Large intestine (tissue), 3 donors: Measurements from ENCODE around the gene PROSER1. TPM values are rescaled to one million over a fixed set of nuclear protein-coding genes. Genes with fewer than 3 reads are reported as not detected.

Source experiments
- DNase-seq, 2 donors: peaks; one replicate each; pipeline versions ENCODE4 v3.0.0 to v3.0.0-alpha.2; 2013
- H3K27ac ChIP-seq: one replicate; pipeline ENCODE4 v1.5.1; 2013; ENCODE audit warnings: low read length
- H3K27me3 ChIP-seq: 2 replicates; pipeline ENCODE4 v1.6.1; 2013; ENCODE audit warnings: low read length; ENCODE audit not compliant: control insufficient read depth, insufficient read depth
- H3K36me3 ChIP-seq: 2 replicates; pipeline ENCODE4 v1.6.1; 2013; ENCODE audit warnings: low read length; ENCODE audit not compliant: control insufficient read depth, insufficient read depth
- H3K4me1 ChIP-seq: one replicate; pipeline ENCODE4 v1.6.1; 2013; ENCODE audit warnings: low read length; ENCODE audit not compliant: control insufficient read depth, insufficient read depth
- H3K4me3 ChIP-seq: one replicate; pipeline ENCODE4 v1.5.1; 2013; ENCODE audit warnings: low read length
- H3K9me3 ChIP-seq: one replicate; pipeline ENCODE4 v1.6.1; 2013; ENCODE audit warnings: mild to moderate bottlenecking, low read depth, low read length, moderate library complexity; ENCODE audit not compliant: control insufficient read depth
- WGBS: methylation state at CpG from one replicate; pipeline ENCODE4 v1.1.5; 2013; ENCODE audit warnings: low lambda C conversion rate; ENCODE audit not compliant: insufficient coverage; 5-methylcytosine and 5-hydroxymethylcytosine counted together
- polyA plus RNA-seq: library from polyadenylated mRNA; unstranded; fragments of 120-200 nt; gene quantifications from one replicate; pipeline ENCODE4 v1.2.1, GENCODE V29; 2013

The PROSER1 gene
- polyA plus RNA-seq, 1 donor: 43.2 TPM

DNA sequence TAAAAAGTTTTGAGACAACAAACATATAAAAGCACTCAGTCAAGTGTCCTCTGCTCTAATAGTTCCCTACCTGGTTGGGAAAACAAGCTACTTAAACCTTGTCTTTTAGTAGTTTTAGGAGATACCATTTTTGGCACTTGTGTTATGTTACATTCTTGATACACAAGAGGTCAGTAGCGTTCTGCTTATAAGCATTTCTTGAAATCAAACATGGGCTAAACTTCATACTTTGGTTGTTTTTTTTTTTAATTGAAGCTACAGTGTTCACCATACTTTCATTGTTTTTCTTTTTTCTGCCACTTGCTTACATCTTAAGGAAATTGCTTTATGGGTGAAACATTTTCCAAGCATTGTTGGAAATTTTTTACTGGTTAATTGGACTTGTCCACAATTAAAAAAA is 13.3 kb upstream of the PROSER1 start:
- no peak overlapping the region for H3K4me3 ChIP-seq
- no peaks in the 10 kb centered on the region for H3K4me1 ChIP-seq
- H3K27me3 ChIP-seq: no peaks in the 10 kb centered on the region
- H3K9me3 ChIP-seq: no peaks in the 10 kb centered on the region
- peak in 1 of 2 donors; percentile 4 for DNase-seq
- H3K36me3 ChIP-seq: peaks cover 16% of the 10 kb centered on the region
- WGBS: no CpG with 5 or more reads among the region's 1 CpG
- H3K27ac ChIP-seq: no peak overlapping the region

DNA sequence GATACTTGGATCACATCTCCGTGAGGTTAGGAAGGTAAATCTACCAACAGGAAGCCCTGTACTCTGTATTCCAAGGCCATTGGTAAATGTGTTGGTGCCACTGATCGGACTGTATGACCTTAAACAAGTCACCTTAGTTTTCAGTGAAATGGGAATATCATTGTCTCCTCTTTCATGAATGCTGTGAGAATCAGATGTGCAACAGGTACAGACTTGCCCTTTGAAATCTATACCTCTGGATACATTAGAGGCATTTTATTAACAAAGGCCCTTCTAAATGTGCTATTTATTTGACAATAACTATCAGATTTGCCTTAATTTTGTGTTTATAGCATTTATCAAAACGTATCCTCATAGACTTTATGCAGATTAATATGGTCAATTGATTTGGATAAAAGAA is 11.4 kb upstream of the PROSER1 start:
- WGBS: no CpG with 5 or more reads among the region's 3 CpGs
- H3K9me3 ChIP-seq: no peaks in the 10 kb centered on the region
- no peaks in the 10 kb centered on the region for H3K4me1 ChIP-seq
- peaks cover 23% of the 10 kb centered on the region for H3K36me3 ChIP-seq
- DNase-seq: no peak
- no peak overlapping the region for H3K27ac ChIP-seq
- H3K27me3 ChIP-seq: no peaks in the 10 kb centered on the region
- H3K4me3 ChIP-seq: no peak overlapping the region

DNA sequence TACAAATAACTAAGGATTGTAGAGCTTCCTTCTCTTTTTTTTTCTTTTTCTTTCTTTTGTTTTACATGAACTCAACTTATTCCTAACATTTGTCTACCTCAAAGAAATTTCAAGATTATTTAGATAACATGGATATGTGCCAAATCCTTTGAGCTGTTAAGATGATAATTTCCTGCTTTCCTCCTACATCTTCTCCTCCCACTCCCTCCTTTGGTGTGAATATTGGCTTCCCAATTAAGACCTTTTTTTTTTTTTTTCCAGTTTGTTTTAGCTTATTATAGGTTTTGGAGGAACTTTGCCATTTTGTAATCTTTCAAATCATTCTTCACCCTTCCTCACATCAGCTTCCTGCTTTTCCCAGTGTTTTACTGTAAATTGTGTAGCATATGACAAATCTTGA is 10.9 kb upstream of the PROSER1 start:
- Histone ChIP-seq H3K4me1 (no peaks in the 10 kb centered on the region), H3K9me3 (no peaks in the 10 kb centered on the region), H3K27ac (no peak overlapping the region), H3K27me3 (no peaks in the 10 kb centered on the region), H3K36me3 (peaks cover 28% of the 10 kb centered on the region), H3K4me3 (no peak overlapping the region)
- DNase-seq: no peak

DNA sequence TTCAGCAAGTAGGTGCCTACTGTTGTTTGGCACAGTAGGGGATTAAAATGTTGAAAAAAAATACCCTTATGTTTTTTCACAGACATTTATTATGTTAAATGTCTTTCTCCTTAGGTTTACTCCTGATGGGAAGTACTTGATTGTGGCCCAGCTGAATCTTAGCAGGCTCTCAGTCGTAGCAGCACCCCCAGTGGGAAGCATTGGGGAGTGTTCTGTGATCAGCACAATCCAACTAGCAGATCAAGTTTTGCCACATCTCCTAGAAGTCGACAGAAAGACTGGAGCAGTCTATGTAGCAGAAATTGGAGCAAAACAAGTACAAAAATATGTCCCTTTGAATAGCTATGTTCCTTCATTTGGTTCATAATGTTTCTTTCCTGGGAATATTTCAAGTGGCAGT is 9.7 kb upstream of the PROSER1 start:
- Histone ChIP-seq H3K27ac (no peak overlapping the region), H3K4me1 (no peaks in the 10 kb centered on the region), H3K36me3 (peaks cover 25% of the 10 kb centered on the region), H3K9me3 (no peaks in the 10 kb centered on the region), H3K27me3 (no peaks in the 10 kb centered on the region), H3K4me3 (no peak overlapping the region)
- WGBS: 0% methylated on average over 1 of the region's 2 CpGs
- DNase-seq: no peak

DNA sequence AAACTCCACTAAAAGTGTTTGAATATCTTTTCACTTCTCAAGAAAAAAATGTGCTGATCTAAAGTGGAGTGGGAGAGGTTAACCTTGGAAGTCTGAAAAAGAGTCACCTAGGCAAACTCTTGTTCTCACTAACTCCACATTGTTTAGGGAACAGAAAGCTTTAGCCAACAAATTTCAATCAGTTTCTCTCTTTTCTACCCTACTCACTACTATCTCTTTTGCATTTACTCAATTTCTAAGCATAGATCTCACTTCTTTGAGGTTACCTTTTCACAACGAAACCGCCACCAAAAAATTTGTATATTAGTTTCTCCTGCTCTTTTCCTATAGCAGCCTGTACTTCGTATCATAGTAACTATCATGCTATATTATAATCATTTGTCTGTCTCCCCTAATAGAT is 6.6 kb upstream of the PROSER1 start:
- peaks cover 2% of the 10 kb centered on the region for H3K4me1 ChIP-seq
- no peak overlapping the region for H3K4me3 ChIP-seq
- peaks cover 25% of the 10 kb centered on the region for H3K36me3 ChIP-seq
- DNase-seq: no peak
- peaks cover 4% of the 10 kb centered on the region for H3K9me3 ChIP-seq
- no peak overlapping the region for H3K27ac ChIP-seq
- 100% methylated on average over 2 of the region's 3 CpGs for WGBS
- no peaks in the 10 kb centered on the region for H3K27me3 ChIP-seq

DNA sequence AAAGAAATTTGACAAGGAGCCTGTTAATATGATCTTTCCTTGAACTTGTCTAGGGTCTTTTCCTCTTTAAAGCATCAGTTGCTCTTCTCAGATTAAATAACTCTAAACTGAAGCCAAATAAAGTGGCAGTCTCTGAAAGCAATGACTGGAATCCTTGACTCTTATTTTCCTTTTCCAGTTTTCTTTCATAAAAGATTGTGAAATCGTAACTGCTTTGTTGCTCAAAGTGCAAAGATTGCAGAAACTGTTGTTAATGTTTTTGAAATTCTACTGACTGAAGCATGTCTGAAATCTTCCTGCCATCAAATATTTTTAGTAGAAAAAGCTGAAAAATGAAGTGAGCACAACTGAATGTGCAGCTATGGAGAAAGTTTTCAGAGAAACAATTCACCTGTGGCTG is 2.3 kb upstream of the PROSER1 start:
- H3K27ac ChIP-seq: peak overlapping the region; percentile 90
- H3K4me3 ChIP-seq: no peak overlapping the region
- peaks cover 2% of the 10 kb centered on the region for H3K4me1 ChIP-seq
- DNase-seq: peak; percentile 30 to 59
- peaks cover 4% of the 10 kb centered on the region for H3K9me3 ChIP-seq
- H3K36me3 ChIP-seq: peaks cover 13% of the 10 kb centered on the region
- H3K27me3 ChIP-seq: no peaks in the 10 kb centered on the region
- no CpG with 5 or more reads among the region's 1 CpG for WGBS

DNA sequence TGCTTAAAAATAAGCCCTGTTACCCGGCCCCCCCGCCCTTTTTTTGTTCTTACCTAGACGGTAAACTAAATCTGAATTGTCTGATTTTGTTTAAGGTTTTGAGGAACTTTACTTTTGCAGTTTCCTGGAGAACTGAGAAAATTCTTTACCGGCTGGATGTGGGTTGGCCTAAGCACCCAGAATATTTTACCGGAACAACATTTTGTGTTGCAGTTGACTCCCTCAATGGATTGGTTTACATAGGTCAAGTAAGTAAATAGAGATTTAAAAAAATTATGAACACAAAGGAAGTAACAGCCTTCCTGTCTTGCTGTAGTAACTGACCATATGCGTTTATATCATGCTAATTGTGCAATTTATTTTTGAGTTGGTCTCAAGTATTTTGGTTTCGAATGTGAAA is 1.2 kb upstream of the PROSER1 start:
- peak overlapping the region; percentile 93 for H3K4me3 ChIP-seq
- no peaks in the 10 kb centered on the region for H3K27me3 ChIP-seq
- peaks cover 5% of the 10 kb centered on the region for H3K4me1 ChIP-seq
- WGBS: 19% methylated on average over 5 of the region's 7 CpGs
- DNase-seq: no peak
- H3K27ac ChIP-seq: peak overlapping the region; percentile 90
- peaks cover 5% of the 10 kb centered on the region for H3K36me3 ChIP-seq
- H3K9me3 ChIP-seq: peaks cover 4% of the 10 kb centered on the region

DNA sequence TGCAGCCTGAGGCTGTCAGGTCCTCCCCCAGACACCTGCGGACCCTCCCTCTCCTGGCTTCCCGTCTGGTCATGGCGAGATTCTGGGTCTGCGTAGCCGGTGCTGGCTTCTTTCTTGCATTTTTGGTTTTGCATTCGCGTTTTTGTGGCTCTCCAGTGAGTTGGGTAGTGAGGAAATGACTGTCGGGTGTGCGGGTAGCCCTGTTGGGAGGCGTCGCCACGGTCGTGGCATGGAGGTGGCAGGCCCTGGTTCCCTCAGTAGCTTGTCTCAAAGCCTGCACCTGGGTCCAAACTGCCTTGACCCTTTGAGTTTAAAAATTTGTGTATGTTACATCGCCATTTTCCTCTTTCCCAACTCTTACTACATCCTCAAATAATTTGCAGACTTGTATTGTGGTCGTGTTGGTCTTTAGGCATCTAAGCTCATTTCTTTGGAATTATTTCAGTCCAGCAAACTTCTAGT is 711 bp upstream of the PROSER1 start:
- peaks cover 5% of the 10 kb centered on the region for H3K4me1 ChIP-seq
- DNase-seq: peak; percentile 32 to 66
- peaks cover 2% of the 10 kb centered on the region for H3K36me3 ChIP-seq
- peak overlapping the region; percentile 90 for H3K27ac ChIP-seq
- no peaks in the 10 kb centered on the region for H3K27me3 ChIP-seq
- peaks cover 4% of the 10 kb centered on the region for H3K9me3 ChIP-seq
- 0% methylated on average over 1 of the region's 15 CpGs for WGBS
- H3K4me3 ChIP-seq: peak overlapping the region; percentile 93

DNA sequence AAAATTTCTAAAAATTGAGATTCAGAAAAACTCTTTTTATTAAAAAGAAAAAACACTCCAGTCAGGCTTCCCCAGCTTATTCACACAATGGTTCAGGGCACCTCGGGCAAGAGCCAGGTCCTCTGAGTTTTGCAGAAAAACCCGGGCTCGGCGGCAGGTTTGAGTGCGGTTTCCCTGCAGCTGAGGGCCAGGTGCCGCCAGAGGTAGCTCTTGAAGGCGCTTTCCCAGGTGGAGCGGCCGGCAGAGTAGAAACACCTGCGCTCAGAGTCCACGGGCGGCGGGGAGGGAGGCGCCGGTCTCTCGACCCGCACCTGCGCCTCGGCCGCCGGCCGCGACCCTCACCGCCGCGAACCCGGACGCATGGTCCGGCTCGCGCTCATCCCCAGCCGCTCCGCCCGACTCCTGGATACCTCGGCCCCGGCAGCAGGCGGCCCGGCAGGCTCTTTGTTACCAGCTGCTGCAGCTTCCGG is 444 bp downstream of the PROSER1 start:
- peak overlapping the region; percentile 93 for H3K4me3 ChIP-seq
- no peaks in the 10 kb centered on the region for H3K27me3 ChIP-seq
- H3K36me3 ChIP-seq: peaks cover 2% of the 10 kb centered on the region
- DNase-seq: no peak
- H3K9me3 ChIP-seq: peaks cover 4% of the 10 kb centered on the region
- peak overlapping the region; percentile 90 for H3K27ac ChIP-seq
- peaks cover 5% of the 10 kb centered on the region for H3K4me1 ChIP-seq
- WGBS: no CpG with 5 or more reads among the region's 39 CpGs

DNA sequence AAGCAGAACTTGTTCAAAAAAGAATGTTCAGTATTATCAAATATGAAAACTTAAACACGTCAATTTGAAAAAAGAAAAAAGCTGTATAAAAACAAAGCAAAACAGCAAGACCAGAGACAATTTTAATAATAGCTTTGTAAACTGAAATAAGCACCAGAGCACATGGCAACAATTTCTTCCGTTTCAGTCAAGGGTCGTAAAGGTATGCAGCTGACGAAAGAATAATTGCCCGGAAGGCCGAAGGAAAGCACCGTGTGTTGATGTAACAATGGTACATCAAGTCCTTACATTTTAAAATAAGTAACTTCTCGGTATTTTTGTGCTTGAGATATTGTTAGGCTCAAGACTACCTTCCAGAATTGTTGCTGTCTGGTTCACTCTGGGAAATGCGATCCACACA is 1.7 kb downstream of the PROSER1 start:
- Histone ChIP-seq H3K9me3 (peaks cover 4% of the 10 kb centered on the region), H3K36me3 (peaks cover 2% of the 10 kb centered on the region), H3K4me1 (peaks cover 5% of the 10 kb centered on the region), H3K27me3 (no peaks in the 10 kb centered on the region), H3K27ac (peak overlapping the region; percentile 90), H3K4me3 (peak overlapping the region; percentile 93)
- peak; percentile 40 to 69 for DNase-seq
- WGBS: 6% methylated on average over 2 of the region's 9 CpGs

DNA sequence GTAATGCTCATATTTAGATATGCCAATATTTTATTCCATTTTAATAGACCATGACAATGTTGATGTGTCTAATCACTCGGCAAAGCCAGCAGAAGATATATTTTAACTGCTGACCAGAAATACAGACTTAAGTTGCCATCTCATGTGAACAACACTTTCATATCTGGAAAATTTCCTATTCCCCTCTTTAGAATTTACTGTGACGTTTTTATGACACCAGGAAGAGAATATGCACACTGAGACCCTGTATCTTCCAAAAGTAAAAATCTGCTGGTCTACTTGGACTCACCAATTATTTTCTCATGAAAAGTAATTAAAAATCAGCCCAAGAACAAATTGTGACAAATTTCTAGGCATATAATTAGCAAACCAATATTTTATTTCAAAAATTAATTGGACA is 2.1 kb downstream of the PROSER1 start:
- DNase-seq: no peak
- H3K27me3 ChIP-seq: no peaks in the 10 kb centered on the region
- H3K27ac ChIP-seq: peak overlapping the region; percentile 90
- peak overlapping the region; percentile 93 for H3K4me3 ChIP-seq
- WGBS: 0% methylated on average over 1 of the region's 2 CpGs
- peaks cover 4% of the 10 kb centered on the region for H3K9me3 ChIP-seq
- H3K36me3 ChIP-seq: peaks cover 3% of the 10 kb centered on the region
- H3K4me1 ChIP-seq: peaks cover 5% of the 10 kb centered on the region
